ENCODE measurements around the gene GALNTL6.
"Not testable (repeated sequence)": the region's sequence is repeated elsewhere in the genome, so short reads cannot be mapped to it uniquely, and the experiment has no call there.

Gene GALNTL6

DNA sequence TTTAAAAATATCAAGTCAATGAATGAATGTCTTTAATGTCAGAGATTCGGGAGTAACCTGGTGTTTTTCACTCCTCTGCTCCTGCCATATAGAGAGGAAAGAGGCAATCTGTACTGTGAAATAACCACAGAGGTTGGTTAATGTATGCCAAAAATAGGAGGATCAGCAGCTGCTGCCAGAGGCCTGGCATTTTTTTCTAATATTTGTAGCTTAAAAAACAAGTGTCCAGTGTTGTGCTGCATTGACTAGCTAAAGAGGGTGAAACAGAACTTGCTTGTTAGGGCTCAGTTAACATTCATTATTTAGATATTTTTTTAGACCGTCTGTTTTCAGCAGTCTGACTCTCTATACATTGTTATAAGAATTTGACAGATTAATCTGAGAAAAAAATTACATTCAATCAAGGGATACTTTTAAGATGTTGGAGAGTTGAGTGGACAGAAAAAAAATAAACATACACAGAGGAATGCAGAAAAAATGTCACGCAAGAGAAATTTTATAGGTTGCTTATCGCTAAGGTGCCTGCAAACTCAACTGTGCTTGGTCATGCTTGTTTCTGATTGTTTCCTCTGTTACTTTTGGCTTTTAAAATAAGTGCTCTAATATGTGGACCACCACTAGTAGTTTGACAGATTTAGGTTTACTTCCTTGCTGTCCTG lies 963.1 kb downstream of the GALNTL6 start:
- DNase-seq: no peak

DNA sequence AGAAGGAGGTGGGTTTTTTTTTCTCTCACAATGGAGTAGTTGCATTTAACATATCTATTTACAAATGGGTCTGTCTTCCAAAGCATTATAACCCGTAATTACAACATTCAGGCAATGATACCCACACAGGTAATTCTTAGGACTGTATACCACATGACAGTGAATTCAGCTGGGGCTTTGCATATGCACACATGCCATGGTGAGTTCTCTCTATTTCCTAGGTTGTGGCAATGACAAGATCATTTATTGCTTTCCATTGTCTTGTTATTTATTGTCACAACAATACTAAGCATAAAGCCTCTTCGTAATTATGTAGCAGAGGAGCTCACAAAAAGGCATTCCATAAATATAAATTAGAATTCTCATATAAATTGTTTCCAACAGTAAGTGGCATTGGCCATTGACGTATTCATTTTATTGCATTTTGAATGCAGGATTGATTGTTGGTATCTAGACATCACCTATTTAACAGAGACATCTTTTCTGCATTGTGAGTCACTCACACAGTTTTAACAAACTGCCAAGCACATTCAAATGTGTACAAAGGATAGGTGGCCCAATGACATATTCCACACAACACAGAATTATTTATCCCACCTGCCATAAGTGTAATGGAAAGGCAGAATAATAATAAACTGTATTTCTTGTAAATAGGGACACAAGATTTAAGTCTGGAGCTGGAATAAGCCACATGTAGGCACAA lies 964.7 kb downstream of the GALNTL6 start:
- no peak for DNase-seq

DNA sequence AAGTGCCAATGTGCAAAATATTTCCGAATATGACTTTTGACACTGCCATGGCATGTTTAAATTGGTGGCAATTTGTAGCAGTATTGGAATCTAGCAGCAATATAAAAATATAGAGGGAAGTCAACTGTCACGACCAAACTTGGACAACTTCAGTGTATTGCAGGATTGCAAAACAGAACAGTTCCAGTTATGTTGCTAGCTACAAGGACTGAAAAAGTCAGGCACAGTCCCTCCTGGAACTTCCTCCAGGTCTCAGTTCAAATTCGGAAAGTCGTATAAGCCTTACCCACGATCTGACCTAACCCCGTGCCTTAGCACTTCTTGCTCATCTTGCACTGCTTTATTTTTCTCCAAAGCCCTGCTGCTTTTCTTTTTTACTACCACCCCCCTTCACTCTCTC lies 965.4 kb downstream of the GALNTL6 start:
- no peak for DNase-seq

DNA sequence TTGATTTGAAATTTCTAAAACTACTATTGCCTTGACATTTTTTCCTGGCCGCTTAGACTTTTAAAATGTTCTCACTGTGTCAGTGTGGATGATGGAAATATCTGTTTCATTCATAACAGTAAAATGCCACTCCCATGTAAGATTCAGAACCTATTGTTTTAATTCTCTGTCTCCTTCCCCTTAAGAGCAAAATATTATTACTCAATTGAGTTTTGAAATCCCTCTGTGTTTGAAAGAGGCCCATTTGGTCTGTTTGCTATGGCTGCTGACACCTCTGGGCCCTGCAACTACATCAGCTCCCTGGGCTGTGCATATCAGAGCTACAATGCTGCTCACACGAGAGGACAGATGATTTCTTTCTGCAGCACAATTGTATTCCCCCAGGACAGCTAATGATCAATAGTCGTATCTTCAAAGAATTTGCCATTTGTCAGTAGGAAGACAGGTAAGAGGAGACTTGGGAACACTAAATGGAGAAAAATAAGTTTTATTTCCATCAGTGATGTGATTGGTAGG lies 967.4 kb downstream of the GALNTL6 start:
- DNase-seq: no peak

DNA sequence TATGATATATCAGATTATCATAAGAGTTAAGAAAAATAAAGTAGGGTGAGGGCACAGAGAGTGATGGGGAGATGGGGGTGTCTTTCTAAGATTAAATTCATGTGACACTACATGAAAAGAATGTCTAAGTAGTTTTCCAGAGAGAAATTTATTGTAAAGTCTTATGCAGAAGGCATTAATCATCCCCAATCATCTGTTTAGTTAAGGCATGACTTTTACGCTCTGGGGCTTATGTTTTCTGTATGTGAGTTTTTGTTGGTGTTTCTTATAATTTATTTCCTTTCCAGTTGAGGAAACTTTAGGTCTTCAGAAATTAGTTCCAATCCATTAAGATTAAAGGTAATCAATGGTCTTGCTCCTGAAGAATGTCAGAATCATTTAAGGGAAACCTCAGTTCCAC lies 972.4 kb downstream of the GALNTL6 start:
- DNase-seq: no peak

DNA sequence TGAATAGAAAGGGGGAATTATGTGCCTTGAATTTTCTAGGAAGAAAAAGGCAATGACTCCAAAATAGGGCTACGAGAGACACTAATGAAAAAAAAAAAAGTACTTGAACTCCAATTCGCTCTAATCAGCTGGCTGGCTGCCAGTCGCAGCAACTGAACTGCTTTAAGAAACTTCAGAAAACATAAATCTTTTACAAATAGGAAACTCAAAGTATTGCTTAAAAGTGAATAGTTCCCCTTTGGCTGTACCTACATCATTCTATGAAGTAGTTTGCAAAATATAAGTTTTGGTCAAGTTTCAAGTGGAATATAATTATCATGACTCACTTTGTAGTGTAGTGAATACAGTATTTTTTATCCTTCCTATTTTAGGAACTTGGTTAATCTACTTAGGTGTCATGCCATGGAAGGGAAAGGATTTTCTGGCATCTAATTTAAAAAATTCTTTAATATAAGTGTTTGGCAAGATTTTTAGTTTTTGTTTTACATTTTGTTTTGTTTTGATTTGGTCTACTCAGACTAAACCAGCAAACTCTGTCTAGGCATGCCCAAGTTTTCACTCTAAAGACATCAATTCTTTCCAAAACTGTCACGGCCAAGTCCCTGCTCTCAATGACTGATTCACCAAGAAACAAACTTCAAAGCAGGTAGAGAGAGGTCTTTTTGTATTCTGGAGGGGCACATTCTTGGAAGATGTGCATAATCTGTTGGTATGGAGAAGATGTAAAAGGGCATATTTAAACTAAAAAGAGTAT lies 973.0 kb downstream of the GALNTL6 start:
- no peak for DNase-seq

DNA sequence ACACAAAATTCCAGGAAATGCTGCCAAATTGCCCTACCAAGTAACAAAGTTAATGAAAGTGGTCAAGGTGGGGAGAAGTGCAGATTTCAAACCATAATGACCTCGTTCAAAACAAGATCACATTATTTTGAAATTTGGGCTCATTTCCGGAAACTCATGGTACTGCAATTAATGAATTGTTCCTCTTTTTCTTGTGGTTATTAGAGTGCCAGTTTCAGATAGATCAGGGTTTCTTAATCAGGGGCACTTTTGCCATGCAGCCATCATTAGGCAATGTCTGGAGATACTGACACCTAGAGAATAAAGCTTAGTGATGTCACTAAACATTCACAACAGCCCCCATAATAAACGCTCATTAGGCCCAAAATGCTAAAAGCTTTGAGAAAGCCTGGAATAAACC lies 973.9 kb downstream of the GALNTL6 start:
- no peak for DNase-seq

DNA sequence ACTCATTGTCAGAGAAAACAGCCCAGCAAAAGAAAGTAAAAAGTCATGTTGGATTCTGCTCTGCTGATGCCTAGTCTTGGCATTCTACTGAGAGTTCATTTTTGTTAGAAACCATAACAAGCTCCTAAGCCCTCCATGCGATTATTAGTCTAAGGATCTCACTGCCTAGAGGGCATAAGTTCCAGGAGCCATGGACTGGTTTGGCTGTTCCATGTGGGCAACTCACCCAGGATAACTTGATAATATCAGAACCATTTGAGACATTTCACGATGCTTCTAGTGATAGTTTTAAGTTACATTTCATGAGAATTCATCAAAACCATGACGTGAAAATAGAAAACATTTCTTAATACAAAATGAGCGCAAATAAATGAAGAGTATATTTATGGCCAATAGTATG lies 978.6 kb downstream of the GALNTL6 start:
- DNase-seq: no peak

DNA sequence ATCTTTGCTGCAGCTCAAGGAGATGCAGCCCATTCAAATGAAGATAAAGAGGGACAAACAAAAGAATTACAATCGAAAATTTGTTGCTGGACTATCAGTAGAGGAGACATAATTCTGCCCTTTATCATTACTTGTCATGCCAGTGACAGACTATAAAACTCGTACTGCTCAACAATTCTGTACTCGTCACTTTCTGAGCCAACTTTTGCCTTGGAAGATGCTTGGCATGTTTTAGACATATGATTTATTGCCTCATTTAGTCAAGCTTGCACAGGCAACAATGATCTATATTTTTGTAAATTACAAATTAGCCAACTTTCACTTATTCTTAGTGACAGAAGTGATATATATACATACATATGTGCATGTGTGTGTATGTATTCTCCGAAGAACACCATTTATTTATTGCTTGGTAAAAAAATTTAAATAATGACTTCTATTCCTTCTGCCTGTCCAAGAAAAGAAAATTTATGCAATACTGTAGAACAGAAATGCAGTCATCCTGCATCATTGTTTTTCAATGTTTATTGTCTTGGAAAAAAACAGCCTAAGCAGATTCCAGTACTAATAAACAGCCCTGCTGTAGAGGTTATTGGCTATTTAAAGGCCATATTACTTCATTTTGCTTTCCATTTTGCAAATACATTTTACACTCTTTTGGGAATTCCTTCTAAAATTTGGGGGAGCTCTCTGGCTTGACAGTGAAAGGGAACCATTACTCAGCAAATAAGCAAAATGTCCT lies 980.5 kb downstream of the GALNTL6 start:
- DNase-seq: no peak

DNA sequence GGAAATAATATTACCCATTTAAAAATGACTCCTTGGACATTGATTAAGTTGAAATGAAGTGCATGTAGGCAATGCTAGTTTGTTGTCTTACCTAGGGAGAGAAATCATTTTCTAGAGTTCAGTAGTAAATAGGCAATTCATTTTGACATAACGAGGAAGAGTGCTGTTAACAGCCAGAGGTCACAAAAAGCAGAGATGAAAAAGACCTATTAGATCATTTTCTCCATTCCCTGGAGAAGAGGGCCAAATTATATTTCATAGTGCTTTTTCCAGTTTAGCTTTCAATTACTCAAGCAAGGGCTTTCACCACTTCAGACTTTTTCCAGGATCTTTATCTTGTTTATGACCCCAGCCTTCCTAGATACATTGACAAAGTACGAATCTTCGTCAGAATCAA lies 981.1 kb downstream of the GALNTL6 start:
- no peak for DNase-seq

DNA sequence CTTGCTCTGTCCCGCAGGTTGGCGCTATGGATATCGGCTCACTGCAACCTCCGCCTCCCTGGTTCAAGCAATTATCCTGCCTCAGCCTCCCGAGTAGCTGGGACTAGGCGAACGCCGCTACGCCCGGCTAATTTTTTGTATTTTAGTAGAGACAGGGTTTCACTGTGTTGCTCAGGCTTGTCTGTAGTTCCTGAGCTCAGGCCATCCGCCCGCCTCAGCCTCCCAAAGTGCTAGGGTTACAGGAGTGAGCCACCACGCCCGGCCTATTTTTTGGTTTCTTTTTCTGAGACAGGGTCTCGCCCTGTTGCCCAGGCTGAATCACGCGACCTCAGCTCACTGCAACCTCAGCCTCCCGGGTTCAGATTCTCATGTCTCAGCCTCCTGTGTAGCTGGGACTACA lies 984.1 kb downstream of the GALNTL6 start:
- not testable (repeated sequence) for DNase-seq

DNA sequence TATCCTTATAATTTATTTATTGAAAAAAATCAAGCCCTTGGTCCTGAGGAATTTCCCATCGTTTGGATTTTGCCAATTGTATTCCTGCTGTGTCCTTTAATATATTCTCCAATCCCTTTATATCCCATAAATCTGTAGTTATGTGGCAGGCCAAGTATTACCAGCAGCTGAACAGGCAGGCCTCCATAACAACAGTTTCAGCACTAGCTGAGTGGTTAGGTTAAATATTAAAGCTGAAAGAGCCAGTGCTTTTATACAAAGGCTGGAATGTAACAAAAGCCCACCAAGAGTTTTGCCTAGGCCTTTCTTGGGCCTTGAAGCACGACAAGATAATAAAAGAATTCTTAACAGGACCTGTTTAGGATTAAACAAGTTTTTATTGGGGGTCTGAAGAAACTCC lies 988.8 kb downstream of the GALNTL6 start:
- no peak for DNase-seq

DNA sequence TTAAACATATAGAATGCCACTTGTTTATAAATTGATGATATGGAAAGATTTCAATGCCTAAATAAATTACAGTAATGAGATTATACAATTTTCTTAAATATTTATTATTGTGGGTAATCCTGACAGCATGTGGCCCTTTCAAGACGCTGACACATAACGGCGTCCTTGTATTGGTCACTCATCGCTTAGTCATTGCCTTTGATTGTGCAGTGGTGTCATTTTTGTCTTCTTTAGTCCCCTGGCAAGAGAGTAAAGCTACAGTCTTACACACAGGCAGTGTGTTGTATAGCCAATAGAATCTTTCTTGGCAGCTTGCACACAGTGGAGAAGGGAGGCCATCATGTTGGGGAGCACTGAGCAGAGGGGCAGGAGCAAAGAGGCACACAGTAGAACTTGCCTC lies 993.6 kb downstream of the GALNTL6 start:
- DNase-seq: no peak

DNA sequence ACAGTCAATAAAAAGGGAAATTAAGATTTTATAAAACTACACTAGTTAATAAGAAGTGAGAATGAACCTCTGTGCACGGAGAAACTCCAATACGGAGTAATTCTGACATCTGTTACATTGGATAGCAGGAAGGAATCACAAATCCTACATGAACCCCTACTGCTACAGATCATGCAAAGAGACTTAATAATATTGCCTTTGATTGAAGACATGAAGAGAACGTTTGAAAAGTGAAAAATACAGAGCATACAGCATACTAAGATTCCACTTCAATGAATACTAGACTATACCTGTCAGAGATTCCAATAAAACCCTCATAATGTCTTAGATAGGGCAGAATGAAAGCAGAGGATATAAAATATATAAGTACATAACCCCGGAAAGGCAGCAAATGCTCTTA lies 995.0 kb downstream of the GALNTL6 start:
- no peak for DNase-seq

DNA sequence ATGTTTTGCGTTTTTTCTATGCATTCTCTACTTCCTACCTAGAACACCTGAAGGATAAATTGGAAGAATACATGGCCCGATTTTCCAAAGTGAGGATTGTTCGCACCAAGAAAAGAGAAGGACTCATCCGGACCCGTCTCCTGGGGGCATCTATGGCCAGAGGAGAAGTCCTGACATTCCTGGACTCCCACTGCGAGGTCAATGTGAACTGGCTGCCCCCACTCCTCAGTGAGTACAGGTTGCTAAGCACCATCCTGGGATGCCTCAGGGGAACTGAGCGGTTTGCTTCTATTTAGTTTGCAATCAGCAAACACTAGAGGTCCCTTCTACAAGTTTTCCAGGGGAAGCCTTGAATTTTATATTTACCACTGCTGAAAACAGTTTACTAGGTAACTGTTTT lies 996.1 kb downstream of the GALNTL6 start:
- DNase-seq: no peak

DNA sequence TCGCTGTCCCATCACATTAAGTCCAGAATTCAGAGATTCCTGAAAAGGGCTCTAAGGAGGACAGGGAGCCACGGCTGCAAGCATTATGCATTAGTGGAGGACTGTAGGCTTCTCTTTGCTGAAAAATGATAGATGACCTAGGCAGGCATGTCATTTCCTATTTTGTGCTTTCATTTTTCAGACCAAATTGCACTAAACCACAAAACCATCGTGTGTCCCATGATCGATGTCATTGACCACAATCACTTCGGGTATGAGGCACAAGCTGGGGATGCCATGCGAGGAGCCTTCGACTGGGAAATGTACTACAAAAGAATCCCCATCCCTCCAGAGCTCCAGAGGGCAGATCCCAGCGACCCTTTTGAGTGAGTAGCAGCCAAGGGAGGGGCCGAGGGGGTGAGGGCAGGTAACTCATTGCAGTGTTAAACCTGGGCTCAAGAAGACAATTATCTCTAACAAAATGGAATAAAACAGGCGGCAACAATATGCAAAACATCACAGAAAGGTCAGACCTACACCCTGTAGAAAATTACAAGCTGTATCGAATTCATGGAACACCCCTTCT lies 1000.2 kb downstream of the GALNTL6 start:
- no peak for DNase-seq

DNA sequence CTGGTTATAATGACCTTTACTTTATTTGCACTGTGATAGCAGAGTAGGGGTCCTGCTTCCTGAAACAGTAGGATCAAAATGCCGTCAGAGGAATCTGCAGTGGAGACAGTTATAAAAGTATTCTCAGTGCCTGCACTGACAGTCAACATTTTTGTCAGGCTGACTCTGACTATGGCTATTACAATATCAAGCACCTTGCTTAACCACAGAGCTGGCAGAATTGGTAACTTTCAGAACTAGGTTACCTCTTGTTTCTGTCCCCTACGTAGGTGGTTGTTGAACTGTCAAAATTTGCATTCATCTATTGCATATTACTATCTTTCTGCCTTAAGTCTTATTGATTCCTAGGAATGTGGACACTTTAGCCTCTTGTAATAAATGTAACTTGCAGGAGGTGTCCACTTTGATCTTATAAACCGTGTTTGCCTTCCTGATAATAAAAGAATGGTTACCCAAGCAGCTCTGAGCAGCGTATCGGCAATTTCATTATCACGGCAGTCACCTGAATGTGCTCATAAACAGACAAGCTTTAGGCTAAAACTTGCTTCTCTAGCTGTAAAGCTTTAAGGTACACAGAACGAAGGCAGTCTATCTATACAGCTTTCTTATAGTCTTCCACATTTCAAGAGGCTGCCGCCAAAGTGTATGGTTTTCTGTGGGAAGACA lies 1002.4 kb downstream of the GALNTL6 start:
- no peak for DNase-seq

DNA sequence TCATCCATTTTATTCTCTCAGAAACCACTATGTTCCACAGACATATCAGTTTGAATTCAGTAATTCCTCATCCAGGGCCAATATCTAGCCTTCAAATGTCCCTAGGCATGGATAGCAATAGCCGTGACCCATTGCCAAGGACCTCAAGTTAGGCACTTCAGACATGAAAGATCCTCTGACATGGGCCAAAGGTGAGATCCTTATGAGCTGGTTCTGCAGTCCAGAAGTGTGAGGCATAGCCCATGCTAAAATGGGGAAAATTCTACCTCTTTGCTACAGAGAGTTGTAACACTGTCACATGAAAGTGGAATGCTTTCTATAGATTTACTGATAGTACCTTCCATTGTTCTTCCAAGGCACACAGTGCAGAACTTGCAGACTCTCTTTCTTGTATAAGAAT lies 1005.7 kb downstream of the GALNTL6 start:
- no peak for DNase-seq

DNA sequence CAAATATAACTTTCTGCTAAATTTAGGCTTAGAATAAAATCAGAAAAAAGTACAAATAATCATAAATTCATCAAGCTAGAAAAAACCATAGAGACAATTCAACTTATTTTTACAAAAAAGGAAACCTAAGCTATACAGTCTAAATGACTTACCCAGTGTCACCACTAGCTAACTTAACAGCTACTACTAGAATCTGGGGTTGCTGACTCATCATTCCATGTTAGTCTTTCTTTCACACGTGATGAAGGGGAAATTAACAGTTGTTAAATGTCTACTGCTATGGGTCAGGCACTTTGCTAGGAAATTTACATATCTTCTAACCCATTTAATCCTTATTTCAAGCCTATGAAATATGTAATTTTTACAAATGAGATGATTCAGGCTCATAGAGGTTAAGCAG lies 1006.1 kb downstream of the GALNTL6 start:
- no peak for DNase-seq

DNA sequence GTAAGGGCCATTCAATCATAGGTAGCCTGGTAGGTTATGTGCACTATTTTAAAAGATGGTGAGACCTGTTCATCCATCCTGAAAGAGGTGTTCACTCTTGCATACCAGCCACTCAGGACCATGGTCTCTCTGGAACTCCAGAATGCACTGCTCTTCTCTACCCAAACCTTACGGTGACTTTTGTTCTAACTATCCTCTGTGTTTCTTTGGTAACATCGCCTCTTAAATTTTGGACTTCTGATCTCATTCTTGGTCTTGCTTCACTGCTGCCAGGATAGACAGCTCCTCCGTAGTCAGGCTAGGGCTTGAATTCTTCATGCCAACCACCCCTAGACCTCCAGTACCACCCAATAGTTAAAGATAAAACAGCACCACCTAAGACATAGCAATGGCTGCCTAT lies 1009.1 kb downstream of the GALNTL6 start:
- DNase-seq: no peak

DNA sequence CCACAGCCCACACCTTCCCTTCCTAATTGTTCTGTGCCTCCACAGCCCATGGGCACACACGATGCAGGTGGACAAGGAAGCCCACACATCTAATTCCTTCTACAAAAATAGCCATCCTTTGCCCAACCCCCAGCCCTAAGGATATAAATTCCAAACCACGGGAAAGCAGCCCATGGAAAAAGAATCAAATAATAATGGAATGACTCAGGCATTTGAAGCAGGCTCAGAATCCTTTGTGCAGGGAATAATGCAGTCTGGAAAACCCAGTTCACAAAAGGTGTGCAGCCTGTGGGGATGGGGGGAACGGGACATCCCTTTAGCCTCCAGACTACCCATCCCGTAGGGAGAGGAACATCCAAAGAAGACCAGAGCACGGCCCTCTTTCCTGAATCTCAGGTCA lies 1013.1 kb downstream of the GALNTL6 start:
- no peak for DNase-seq

DNA sequence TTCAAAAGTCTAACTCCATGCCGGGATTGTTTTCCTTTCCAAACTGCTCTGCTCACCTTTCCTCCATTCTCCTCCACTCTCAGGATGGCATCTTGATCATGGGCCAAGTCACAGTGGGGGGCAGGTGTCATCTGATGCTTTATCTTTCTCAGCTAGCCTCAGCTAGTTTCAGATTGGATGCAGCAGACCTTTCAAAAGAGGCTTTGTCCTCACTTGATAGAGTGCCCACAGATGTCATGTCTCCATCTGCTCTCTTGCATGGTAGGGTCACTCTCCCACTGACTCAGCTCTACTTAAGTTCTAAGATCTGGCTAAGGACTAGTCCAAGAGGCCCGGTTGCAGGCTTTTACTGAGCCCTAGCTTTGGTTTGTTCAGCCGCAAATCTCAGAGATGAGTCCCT lies 1013.7 kb downstream of the GALNTL6 start:
- DNase-seq: no peak

Measured in activated naive CD4-positive, alpha-beta T cell (primary cell).